ENCODE data around the gene ZCCHC18. TPM values are rescaled to one million over a fixed set of nuclear protein-coding genes. Genes with fewer than 3 reads are reported as not detected.

The ZCCHC18 gene
- total and polyA plus RNA-seq, 2 experiments from 2014 or later = 0.57 to 1.2 TPM

DNA sequence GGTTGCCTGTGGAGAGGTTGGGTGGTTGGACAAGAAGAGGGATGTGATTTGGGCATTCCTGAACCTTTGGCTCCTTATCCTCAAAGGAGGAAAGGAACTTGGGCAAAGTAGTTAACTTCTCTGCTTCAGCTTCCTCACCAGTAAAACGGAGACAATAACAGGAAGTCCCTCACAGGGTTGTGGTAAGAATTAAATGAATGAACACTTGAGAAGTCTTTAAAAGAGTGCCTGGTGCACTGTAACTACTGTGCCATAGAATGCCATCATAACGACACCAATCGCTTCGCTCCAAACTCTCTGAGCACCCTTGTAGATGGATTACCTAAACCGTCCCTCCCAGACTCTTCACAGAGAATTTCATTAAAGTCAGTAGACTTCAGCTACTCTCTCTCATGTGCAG lies 10.5 kb downstream of the ZCCHC18 start:
- Histone ChIP-seq H2AFZ (no peak overlapping the region), H3K79me2 (no peaks in the 10 kb centered on the region), H3K9me2 (replicated peaks; ENCODE audit: insufficient read depth) (no peaks in the 10 kb centered on the region), H3K36me3 (replicated peaks; ENCODE audit: insufficient read depth, low read depth) (no peaks in the 10 kb centered on the region), H3K27ac (no peak overlapping the region), H3K4me2 (no peak overlapping the region), H4K20me1 (ENCODE audit: insufficient read depth, poor library complexity, severe bottlenecking) (no peaks in the 10 kb centered on the region), H3K4me3 (no peak overlapping the region), H3K9me3 (ENCODE audit: low read depth) (no peaks in the 10 kb centered on the region), H3K27me3 (no peaks in the 10 kb centered on the region), H3K4me1 (ENCODE audit: insufficient read depth) (no peaks in the 10 kb centered on the region)
- no peak for DNase-seq (ENCODE audit: low spot score)
- no peak for TF ChIP-seq EZH2 (IDR thresholded peaks at IDR 0.05; ENCODE audit: borderline replicate concordance)
- no peak for TF ChIP-seq EZH2phosphoT487 (IDR thresholded peaks at IDR 0.05; ENCODE audit: low read depth, severe bottlenecking, unreplicated experiment)
- TF ChIP-seq, protein P1, sequence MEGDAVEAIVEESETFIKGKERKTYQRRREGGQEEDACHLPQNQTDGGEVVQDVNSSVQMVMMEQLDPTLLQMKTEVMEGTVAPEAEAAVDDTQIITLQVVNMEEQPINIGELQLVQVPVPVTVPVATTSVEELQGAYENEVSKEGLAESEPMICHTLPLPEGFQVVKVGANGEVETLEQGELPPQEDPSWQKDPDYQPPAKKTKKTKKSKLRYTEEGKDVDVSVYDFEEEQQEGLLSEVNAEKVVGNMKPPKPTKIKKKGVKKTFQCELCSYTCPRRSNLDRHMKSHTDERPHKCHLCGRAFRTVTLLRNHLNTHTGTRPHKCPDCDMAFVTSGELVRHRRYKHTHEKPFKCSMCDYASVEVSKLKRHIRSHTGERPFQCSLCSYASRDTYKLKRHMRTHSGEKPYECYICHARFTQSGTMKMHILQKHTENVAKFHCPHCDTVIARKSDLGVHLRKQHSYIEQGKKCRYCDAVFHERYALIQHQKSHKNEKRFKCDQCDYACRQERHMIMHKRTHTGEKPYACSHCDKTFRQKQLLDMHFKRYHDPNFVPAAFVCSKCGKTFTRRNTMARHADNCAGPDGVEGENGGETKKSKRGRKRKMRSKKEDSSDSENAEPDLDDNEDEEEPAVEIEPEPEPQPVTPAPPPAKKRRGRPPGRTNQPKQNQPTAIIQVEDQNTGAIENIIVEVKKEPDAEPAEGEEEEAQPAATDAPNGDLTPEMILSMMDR (IDR thresholded peaks at IDR 0.05; ENCODE audit: poor library complexity) = no peak
- WGBS (ENCODE audit: low lambda C conversion rate, missing lambda C conversion rate) = 80% methylated on average over 5 of the region's 5 CpGs

DNA sequence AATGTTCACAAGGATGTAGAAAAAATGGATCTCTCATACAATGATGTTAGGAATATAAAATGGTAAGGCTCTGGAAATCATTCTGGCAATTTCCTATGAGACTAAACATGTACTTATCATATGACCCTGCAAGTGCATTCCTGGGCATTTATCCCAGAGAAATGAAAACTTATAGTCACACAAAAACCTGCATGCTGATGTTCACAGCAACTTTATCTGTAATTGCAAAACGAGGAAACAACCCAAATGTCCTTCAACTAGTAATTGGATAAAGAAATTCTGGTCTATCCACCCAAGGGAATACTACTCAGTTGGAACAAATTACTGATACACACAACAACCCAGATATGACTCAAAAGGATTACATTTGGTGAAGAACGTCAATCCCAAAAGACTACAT lies 14.5 kb downstream of the ZCCHC18 start:
- Histone ChIP-seq H3K36me3 (replicated peaks; ENCODE audit: insufficient read depth, low read depth) (no peaks in the 10 kb centered on the region), H3K79me2 (no peaks in the 10 kb centered on the region), H3K9me2 (replicated peaks; ENCODE audit: insufficient read depth) (no peaks in the 10 kb centered on the region), H3K27me3 (no peaks in the 10 kb centered on the region), H4K20me1 (ENCODE audit: insufficient read depth, poor library complexity, severe bottlenecking) (no peaks in the 10 kb centered on the region), H3K4me1 (ENCODE audit: insufficient read depth) (no peaks in the 10 kb centered on the region), H3K9me3 (ENCODE audit: low read depth) (no peaks in the 10 kb centered on the region), H3K27ac (no peak overlapping the region), H2AFZ (no peak overlapping the region), H3K4me3 (no peak overlapping the region), H3K4me2 (no peak overlapping the region)
- WGBS (ENCODE audit: low lambda C conversion rate, missing lambda C conversion rate) = 68% methylated on average over 2 of the region's 2 CpGs
- TF ChIP-seq, protein P1 (IDR thresholded peaks at IDR 0.05; ENCODE audit: poor library complexity) = no peak
- TF ChIP-seq EZH2phosphoT487 (IDR thresholded peaks at IDR 0.05; ENCODE audit: low read depth, severe bottlenecking, unreplicated experiment) (no peak), EZH2 (IDR thresholded peaks at IDR 0.05; ENCODE audit: borderline replicate concordance) (no peak)
- DNase-seq (ENCODE audit: low spot score) = no peak

DNA sequence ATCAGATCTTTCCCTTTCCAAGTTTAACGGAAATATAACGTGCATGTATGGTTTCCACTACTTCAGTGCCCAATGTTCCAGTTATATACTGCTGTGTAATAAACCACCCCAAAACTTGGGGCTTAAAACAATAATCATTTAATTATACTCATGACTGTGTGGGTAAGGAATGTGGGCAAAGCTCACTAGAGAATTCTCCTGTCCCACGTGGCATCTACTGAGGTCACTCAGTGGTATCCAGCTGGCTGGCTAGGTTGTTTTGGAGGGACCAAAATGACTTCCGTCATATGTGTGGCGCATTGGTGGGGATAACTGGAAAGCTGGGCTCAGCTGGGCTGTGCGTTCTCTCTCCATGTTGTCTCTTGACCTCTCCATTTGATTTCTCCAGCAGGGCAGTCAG lies 18.5 kb downstream of the ZCCHC18 start:
- Histone ChIP-seq H2AFZ (no peak overlapping the region), H4K20me1 (ENCODE audit: insufficient read depth, poor library complexity, severe bottlenecking) (no peaks in the 10 kb centered on the region), H3K4me1 (ENCODE audit: insufficient read depth) (no peaks in the 10 kb centered on the region), H3K4me3 (no peak overlapping the region), H3K4me2 (no peak overlapping the region), H3K27me3 (no peaks in the 10 kb centered on the region), H3K9me3 (ENCODE audit: low read depth) (no peaks in the 10 kb centered on the region), H3K79me2 (peaks cover 4% of the 10 kb centered on the region), H3K27ac (no peak overlapping the region), H3K36me3 (replicated peaks; ENCODE audit: insufficient read depth, low read depth) (no peaks in the 10 kb centered on the region), H3K9me2 (replicated peaks; ENCODE audit: insufficient read depth) (no peaks in the 10 kb centered on the region)
- 70% methylated on average over 6 of the region's 6 CpGs for WGBS (ENCODE audit: low lambda C conversion rate, missing lambda C conversion rate)
- TF ChIP-seq EZH2 (IDR thresholded peaks at IDR 0.05; ENCODE audit: borderline replicate concordance) (no peak), EZH2phosphoT487 (IDR thresholded peaks at IDR 0.05; ENCODE audit: low read depth, severe bottlenecking, unreplicated experiment) (no peak)
- TF ChIP-seq, protein P1 (IDR thresholded peaks at IDR 0.05; ENCODE audit: poor library complexity) = no peak
- DNase-seq (ENCODE audit: low spot score) = no peak

All from hepatocyte (in vitro differentiated cells).